ENCODE results near the gene KRTAP1-3.
"Not testable (repeated sequence)": the region's sequence is repeated elsewhere in the genome, so short reads cannot be mapped to it uniquely, and the experiment has no call there.

Gene KRTAP1-3, protein sequence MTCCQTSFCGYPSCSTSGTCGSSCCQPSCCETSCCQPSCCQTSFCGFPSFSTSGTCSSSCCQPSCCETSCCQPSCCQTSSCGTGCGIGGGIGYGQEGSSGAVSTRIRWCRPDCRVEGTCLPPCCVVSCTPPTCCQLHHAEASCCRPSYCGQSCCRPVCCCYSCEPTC

DNA sequence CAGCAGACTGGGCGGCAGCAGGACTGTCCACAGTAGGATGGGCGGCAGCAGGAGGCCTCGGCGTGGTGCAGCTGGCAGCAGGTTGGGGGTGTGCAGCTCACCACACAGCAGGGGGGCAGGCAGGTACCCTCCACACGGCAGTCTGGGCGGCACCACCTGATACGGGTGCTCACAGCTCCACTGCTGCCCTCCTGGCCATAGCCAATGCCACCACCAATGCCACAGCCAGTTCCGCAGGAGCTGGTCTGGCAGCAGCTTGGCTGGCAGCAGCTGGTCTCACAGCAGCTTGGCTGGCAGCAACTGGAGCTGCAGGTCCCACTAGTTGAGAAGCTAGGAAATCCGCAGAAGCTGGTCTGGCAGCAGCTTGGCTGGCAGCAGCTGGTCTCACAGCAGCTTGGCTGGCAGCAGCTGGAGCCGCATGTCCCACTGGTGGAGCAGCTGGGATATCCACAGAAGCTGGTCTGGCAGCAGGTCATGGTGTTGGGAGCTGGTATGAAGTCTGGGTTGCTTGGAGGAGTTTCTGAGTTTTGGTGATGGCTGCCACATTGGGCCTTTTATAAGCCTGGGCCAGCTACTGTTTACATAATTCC, at the start of gene KRTAP1-3:
Gene KRTAP1-3 (minus strand): TSS at position 529 of the 590 bp plus-strand sequence. CDS start 53 bp downstream, at position 476.
- peak; percentile 91 for FAIRE-seq
- not testable (repeated sequence) for DNase-seq (ENCODE audit: insufficient read length, low spot score)

GRCh38 chr17:41084100-41084856, 49.6 kb upstream of the KRTAP1-3 start, which contains the start of gene KRTAP4-7:
Gene KRTAP4-7, plus strand, starts transcription at chr17:41084150. Its CDS starts 57 bp downstream, at chr17:41084207.
- DNase-seq (ENCODE audit: insufficient read length, low spot score): not testable (repeated sequence)
- peak; percentile 20 for FAIRE-seq

DNA sequence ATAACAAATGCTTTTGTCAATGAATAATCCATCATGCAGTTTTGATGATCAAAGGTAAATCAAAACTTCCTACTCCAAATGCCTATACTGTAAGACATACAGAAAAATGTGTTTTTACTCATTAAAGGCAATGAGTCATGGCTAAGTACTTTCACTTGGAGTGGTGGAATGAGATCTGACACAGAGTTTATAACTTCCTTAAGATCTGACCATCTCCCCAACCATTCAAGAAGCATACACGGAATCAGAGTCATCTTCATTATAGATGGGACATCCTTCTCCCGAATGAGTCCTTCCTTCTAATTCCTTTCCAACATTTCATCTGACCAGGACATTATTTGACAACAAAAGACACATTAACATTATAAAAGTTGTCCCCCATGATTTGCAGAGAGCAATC, 48.8 kb upstream of the KRTAP1-3 start:
- FAIRE-seq: peak; percentile 95
- DNase-seq (ENCODE audit: insufficient read length, low spot score): not testable (repeated sequence)

GRCh38 chr17:41082626-41083025, 48.0 kb upstream of the KRTAP1-3 start:
- peak; percentile 9 for FAIRE-seq
- DNase-seq (ENCODE audit: insufficient read length, low spot score): peak; percentile 40

GRCh38 chr17:41076788-41077187, 42.1 kb upstream of the KRTAP1-3 start:
- no peak for FAIRE-seq
- no peak for DNase-seq (ENCODE audit: insufficient read length, low spot score)

DNA sequence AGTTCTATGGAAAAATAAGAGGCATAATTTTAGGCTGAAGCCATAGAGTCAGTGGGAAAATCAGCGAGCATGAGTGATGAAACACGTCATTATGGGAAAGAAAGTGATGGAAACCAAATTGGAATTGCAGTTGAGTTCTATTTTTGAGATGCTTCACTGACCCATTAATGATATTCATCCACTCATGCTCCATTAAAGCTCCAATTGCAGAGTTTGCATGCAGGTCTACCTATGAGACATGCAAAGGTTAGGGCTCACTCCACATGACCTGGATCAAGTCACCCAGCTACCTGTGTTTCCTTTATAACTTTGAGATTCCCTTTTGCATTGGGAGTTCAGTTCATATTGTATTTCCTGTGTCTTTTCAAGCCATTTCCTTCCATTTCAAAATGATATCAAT, 39.0 kb upstream of the KRTAP1-3 start:
- FAIRE-seq: no peak
- no peak for DNase-seq (ENCODE audit: insufficient read length, low spot score)

DNA sequence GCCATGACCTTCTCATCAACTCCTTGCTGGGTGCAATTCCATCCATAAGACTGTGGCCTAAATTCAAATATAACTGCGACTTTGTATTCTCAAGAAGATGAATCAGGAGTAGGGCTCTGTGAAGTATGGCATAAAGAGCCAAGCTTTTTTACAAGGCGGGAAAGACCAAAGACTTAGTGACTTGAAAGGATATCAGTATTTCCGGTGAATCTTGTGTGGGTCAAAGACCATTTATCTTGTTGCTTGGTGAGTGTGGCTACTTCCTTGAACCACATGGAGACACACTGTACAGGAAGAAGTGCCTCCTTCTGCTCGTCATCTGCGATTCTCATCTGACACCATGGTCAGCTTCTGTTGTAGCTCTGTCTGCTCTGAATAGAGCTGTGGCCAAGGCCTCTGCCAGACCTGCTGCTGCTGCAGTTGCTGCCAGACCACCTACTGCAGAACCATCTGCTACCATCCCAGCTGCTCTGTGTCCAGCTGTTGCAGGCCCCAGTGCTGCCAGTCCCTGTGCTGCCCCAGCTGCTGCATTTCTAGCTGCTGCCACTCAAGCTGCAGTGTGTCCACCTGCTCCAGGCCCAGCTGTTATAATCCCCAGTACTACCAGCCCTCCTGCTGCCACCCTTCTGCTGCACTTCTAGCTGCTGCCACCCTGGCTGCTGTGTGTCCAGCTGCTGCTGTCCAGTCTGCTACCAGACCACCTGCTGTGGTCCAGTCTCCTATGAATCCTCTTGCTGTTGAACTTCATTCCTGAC, 37.1 kb upstream of the KRTAP1-3 start:
- peak; percentile 63 for FAIRE-seq

GRCh38 chr17:41069031-41069430, 34.4 kb upstream of the KRTAP1-3 start:
- FAIRE-seq (peak; percentile 46), DNase-seq (ENCODE audit: insufficient read length, low spot score) (no peak)

More for the DNA sequence above, 37.1 kb upstream of the KRTAP1-3 start:
- no peak for DNase-seq (ENCODE audit: insufficient read length, low spot score)

DNA sequence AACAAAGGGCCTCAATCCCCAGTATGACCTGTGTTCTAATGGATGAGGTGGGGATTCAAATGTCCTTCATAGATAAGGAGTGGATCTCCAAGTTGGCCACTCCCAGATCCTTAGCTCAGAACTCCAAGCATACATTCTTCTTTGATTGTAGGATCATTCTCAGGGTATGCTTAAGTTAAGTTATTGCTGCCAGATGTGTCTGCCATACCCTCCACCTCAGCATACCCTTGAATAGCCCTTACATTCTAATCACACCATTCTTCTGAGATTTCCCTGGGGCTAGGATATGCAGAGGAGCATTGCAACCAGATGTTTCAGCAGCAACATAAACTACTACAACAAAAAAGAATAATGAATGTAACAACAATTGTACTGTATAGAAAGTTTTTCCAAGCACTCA, 32.6 kb upstream of the KRTAP1-3 start:
- FAIRE-seq (no peak), DNase-seq (ENCODE audit: insufficient read length, low spot score) (no peak)

DNA sequence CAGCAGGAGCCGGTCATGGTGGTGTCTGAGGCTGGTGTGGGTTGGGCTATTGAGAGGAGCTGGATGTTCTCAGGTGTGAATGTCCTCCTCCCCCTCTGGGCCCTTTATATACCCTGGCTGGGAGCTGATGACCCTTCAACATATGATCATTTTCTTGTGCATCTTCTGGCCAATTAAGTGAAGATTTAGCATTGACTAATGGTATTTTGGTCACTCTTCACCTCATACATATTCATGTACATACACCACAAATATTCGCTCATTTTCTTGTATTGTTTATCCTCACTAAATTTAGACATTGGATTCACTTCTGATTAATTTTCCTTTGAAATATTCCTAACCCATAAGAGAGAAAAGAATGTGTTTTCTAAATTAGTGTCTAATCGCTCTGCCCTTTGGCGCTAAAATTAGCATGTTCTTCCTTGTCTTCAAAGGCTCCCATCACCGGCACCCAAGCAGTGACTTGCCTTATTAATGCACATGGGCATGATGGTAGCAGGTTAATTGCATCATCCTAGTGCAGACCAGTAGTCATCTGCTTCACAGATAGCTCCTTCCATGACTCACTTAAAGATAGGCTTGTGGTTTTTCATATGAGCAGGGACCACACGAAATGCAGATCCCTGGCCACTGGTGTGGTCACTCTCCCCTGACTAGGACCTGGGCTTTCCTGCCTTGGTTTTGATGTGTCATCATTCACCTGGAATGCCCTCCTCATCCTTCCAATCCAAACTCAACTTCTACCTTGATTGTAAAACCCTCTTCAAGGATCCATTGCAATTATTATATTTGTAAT, 31.4 kb upstream of the KRTAP1-3 start, which contains the start of gene KRTAP2-4:
Gene KRTAP2-4 (minus strand): TSS at position 51 of the 796 bp plus-strand sequence. CDS start 34 bp downstream, at position 17.
- DNase-seq (ENCODE audit: insufficient read length, low spot score): no peak
- peak; percentile 80 for FAIRE-seq

DNA sequence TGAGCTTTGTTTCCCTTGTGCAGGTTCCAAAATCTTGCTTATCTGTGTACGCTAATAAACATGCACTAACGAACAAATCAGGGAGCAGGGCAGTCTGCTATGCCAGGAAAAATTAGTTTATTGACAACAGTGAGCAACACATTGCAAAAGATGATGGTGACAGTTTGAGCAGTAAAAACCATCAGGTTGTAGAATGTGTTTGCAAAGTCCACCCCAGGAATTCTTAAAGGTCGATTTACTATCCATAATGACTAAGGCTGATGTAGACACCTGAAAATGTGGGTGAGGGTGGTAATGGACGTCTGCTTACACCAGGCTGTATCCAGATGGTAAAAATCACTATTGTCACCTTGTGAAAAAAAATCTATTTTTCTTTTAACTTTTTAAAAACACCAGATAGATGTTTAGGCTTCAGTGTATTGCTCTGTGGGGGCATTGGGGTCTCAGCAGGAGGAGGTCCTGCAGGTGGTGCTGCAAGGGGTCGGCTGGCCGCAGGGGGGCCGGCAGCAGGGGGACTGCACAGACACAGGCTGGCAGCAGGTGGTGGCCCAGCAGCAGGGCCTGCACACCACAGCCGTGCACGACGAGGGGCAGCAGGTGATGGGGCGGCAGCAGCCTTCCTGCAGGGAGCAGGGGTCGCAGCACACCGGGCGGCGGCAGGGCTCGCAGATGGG, 30.5 kb upstream of the KRTAP1-3 start:
- not testable (repeated sequence) for FAIRE-seq; DNase-seq (ENCODE audit: insufficient read length, low spot score)

GRCh38 chr17:41064301-41064700, 29.6 kb upstream of the KRTAP1-3 start:
- FAIRE-seq: no peak
- no peak for DNase-seq (ENCODE audit: insufficient read length, low spot score)

DNA sequence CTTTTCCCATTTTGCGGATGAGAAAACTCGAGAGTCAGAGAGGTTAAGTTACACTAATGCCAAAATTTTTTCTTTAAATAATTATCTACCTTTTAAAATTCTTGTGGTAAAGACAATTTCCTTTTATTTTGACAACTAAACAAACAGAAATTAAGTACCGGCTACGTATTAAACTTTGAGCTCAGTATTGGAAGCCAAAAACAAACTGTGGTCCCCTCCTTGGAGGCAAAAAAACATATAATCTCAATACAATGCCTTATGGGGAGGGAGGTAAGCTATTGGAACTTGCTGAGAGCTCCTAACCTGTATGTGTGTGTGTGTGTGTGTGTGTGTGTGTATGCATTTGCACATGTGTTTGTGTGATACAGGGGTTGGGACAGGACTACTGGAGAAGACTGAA, 28.8 kb upstream of the KRTAP1-3 start:
- FAIRE-seq (peak; percentile 81), DNase-seq (ENCODE audit: insufficient read length, low spot score) (no peak)

GRCh38 chr17:41061964-41062363, 27.3 kb upstream of the KRTAP1-3 start:
- FAIRE-seq (peak; percentile 89), DNase-seq (ENCODE audit: insufficient read length, low spot score) (peak; percentile 65)

DNA sequence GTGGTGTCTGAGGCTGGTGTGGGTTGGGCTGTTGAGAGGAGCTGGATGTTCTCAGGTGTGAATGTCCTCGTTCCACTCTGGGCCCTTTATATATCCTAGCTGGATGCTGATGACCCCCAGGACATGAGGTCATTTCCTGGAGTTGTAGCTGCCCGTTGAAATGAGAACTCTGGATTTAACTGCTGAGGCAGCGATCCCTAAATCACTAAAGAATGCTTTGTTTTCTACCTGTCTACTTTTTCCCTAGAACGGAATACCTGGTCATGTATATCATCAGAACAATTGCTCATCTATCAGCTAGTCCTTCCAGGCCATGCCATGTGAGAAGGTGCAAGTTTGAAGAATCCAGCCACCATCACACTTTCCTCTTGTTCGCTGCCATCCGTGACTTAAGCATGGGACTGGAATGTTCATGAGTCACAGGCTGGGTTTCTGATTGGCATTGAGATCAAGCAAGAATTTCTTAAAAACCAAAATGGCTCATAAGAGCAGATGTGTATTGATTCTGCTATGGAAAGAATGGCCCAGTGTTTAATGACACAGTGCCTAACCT, 25.5 kb upstream of the KRTAP1-3 start, which contains the start of gene KRTAP2-3:
Gene KRTAP2-3 (minus strand): TSS at position 63 of the 553 bp plus-strand sequence. CDS start 64 bp downstream, outside the sequence.
- DNase-seq (ENCODE audit: insufficient read length, low spot score): peak; percentile 68
- peak; percentile 98 for FAIRE-seq

- FAIRE-seq: not testable (repeated sequence)
- DNase-seq (ENCODE audit: insufficient read length, low spot score): peak; percentile 45
Observed at GRCh38 chr17:41059276-41060051, 24.8 kb upstream of the KRTAP1-3 start.

- FAIRE-seq: no peak
- DNase-seq (ENCODE audit: insufficient read length, low spot score): no peak
Observed at GRCh38 chr17:41058741-41059140, 24.1 kb upstream of the KRTAP1-3 start.

DNA sequence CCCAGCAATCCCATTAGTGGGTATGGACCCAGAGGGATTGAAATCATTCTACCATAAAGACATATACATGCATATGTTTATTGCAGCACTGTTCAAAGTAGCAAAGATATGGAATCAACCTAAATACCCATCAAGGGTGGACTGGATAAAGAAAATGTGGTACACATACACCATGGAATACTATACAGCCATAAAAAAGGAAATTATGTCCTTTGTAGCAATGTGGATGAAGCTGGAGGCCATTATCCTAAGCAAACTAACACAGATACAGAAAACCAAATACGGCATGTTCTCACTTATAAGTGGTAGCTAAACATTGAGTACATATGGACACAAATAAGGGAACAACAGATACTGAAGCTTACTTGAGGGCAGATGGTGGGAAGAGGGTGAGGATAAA, 22.9 kb upstream of the KRTAP1-3 start:
- DNase-seq (ENCODE audit: insufficient read length, low spot score): no peak
- FAIRE-seq: peak; percentile 64

Data from HTR-8/SVneo (cell line).